ENCODE measurements around the gene ASPSCR1. TPM values are rescaled to one million over a fixed set of nuclear protein-coding genes. Genes with fewer than 3 reads are reported as not detected.

Gene ASPSCR1
- total and polyA plus RNA-seq, 2 of the 13 experiments (the other 11 are each of a cell fraction or from before 2014, with no cell fraction given) = 274 to 314 TPM

GRCh38 chr17:81952792-81953228 is 24.6 kb upstream of the ASPSCR1 start (continued):
- no peak for TF ChIP-seq KIAA2018 (CRISPR knock-in tag; IDR thresholded peaks at IDR 0.05; ENCODE audit: borderline replicate concordance)
- TF ChIP-seq ZBTB49 (CRISPR knock-in tag; IDR thresholded peaks at IDR 0.05; ENCODE audit: borderline replicate concordance) = no peak
- TF ChIP-seq ZNF468 (CRISPR knock-in tag; IDR thresholded peaks at IDR 0.05) = no peak
- no peak for TF ChIP-seq EHMT2 (IDR thresholded peaks at IDR 0.05; ENCODE audit: borderline replicate concordance, low read depth, low read length)
- 0 out of 2 replicates have a peak, but pooled peaks have one; percentile 21 for TF ChIP-seq ZNF740 (CRISPR knock-in tag; IDR thresholded peaks at IDR 0.05)
- TF ChIP-seq ZNF589 (CRISPR knock-in tag; conservative IDR thresholded peaks at IDR 0.05) = 0 out of 2 replicates have a peak, but pooled peaks have one; percentile 18
- TF ChIP-seq ZNF609 (CRISPR knock-in tag; IDR thresholded peaks at IDR 0.05; ENCODE audit: borderline replicate concordance) = 0 out of 2 replicates have a peak, but pooled peaks have one; percentile 21
- TF ChIP-seq NFKBIZ (CRISPR knock-in tag; IDR thresholded peaks at IDR 0.05) = no peak
- TF ChIP-seq MED8 (CRISPR knock-in tag; IDR thresholded peaks at IDR 0.05; ENCODE audit: insufficient replicate concordance) = no peak
